ENCODE results near the gene ATG3.

DNA sequence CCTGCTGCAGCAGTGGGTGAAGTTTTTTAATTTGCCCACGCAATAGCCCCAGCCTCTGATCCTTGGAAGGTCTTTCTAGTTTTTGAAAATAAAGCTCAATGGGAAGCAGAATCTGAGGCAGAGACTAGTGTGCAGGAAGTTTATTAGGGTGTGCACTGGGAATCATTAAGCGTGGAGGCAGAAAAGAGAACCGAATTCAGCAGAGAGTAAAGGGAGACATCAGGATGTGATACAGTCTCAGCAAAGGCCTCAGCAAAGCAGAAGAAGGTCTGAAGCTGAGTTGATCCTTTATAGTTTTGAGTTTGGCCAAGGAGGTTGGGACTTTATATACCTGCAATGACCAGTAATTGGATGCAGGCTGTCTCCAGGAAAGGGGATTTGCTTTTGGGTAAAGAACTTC, 57.6 kb downstream of the ATG3 start:
- TF ChIP-seq, protein P1, sequence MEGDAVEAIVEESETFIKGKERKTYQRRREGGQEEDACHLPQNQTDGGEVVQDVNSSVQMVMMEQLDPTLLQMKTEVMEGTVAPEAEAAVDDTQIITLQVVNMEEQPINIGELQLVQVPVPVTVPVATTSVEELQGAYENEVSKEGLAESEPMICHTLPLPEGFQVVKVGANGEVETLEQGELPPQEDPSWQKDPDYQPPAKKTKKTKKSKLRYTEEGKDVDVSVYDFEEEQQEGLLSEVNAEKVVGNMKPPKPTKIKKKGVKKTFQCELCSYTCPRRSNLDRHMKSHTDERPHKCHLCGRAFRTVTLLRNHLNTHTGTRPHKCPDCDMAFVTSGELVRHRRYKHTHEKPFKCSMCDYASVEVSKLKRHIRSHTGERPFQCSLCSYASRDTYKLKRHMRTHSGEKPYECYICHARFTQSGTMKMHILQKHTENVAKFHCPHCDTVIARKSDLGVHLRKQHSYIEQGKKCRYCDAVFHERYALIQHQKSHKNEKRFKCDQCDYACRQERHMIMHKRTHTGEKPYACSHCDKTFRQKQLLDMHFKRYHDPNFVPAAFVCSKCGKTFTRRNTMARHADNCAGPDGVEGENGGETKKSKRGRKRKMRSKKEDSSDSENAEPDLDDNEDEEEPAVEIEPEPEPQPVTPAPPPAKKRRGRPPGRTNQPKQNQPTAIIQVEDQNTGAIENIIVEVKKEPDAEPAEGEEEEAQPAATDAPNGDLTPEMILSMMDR (IDR thresholded peaks at IDR 0.05): no peak
- TF ChIP-seq POLR2A (IDR thresholded peaks at IDR 0.05): no peak
